ENCODE results near the gene NAA50. TPM values are rescaled to one million over a fixed set of nuclear protein-coding genes. Genes with fewer than 3 reads are reported as not detected.

The NAA50 gene
- total RNA-seq, 1 donor from 2014 or later: 90.1 TPM

DNA sequence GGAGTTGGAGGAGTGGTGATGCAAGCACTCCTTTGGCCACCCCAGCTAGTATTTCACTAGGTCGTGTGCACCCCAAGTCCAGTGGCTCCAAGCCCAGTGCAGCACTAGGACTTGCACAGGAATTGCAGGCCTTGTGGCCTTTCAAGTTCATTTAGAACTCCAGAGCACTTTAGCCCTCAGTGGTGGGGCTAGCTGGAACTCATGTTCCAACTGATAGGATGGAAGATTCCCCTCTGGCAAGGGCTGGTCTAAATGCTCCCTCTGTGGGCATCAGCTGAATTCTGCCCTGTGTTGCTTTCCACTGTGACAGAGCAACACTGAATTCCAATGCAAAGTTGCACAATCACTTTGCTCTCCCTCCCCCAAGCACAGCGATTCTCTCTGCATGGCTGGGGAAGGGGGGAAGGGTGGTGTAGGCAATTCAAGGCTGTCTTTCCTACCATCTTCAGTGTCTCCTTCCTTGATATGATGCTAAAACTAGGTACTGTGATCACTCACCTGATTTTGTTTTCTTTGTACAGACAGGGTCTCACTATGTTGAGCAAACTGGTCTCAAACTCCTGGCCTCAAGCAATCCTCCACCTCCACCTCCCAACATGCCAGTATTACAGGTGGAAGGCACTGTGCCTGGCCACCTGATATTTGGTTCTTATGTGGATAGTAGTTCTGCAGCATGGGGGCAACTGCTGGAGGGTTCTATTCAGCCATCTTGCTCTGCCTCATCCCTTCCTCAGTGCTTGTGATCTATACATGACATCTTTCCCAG, 59.9 kb downstream of the NAA50 start:
- H3K27me3 ChIP-seq: no peaks in the 10 kb centered on the region
- no peak for DNase-seq (ENCODE audit: extremely low spot score in 2 of 2)
- H3K9me3 ChIP-seq: no peaks in the 10 kb centered on the region
- intact Hi-C loops (cut with DNase I): no loop called here
- no peaks in the 10 kb centered on the region for H3K4me1 ChIP-seq
- H3K27ac ChIP-seq: peak overlapping the region; percentile 61
- no peak overlapping the region for H3K4me3 ChIP-seq
- no peaks in the 10 kb centered on the region for H3K36me3 ChIP-seq
- no peak for TF ChIP-seq POLR2AphosphoS5 (IDR thresholded peaks at IDR 0.05; ENCODE audit: insufficient read depth in 1 of 2, low read depth in 1 of 2)
- no peak for TF ChIP-seq POLR2A (IDR thresholded peaks at IDR 0.05)
- TF ChIP-seq, protein P1, sequence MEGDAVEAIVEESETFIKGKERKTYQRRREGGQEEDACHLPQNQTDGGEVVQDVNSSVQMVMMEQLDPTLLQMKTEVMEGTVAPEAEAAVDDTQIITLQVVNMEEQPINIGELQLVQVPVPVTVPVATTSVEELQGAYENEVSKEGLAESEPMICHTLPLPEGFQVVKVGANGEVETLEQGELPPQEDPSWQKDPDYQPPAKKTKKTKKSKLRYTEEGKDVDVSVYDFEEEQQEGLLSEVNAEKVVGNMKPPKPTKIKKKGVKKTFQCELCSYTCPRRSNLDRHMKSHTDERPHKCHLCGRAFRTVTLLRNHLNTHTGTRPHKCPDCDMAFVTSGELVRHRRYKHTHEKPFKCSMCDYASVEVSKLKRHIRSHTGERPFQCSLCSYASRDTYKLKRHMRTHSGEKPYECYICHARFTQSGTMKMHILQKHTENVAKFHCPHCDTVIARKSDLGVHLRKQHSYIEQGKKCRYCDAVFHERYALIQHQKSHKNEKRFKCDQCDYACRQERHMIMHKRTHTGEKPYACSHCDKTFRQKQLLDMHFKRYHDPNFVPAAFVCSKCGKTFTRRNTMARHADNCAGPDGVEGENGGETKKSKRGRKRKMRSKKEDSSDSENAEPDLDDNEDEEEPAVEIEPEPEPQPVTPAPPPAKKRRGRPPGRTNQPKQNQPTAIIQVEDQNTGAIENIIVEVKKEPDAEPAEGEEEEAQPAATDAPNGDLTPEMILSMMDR (IDR thresholded peaks at IDR 0.05): no peak

DNA sequence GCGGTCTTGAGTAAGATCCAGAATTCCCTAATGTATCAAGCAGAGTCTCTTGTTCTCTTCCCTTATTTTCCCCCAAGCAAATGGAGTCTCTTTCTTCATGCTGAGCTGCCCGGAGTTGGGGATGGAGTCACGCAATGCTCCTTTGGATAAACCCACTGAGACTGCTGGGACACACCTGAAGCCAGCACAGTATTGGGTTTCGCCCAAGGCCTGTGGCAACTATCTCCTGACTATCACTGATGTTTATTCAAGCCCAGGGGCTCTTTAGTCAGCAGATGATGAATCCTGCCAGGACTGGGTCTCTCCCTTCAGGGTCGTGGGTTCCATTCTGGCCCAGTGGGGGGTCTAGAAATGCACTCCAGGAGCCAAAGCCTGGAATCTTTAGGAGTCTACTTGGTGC, 60.9 kb downstream of the NAA50 start:
- Histone ChIP-seq H3K4me1 (no peaks in the 10 kb centered on the region), H3K27ac (peak overlapping the region; percentile 61), H3K36me3 (no peaks in the 10 kb centered on the region), H3K4me3 (no peak overlapping the region), H3K27me3 (no peaks in the 10 kb centered on the region), H3K9me3 (no peaks in the 10 kb centered on the region)
- no peak for DNase-seq (ENCODE audit: extremely low spot score in 2 of 2)
- TF ChIP-seq POLR2A (IDR thresholded peaks at IDR 0.05) (no peak), POLR2AphosphoS5 (IDR thresholded peaks at IDR 0.05; ENCODE audit: insufficient read depth in 1 of 2, low read depth in 1 of 2) (no peak)
- TF ChIP-seq, protein P1 (IDR thresholded peaks at IDR 0.05): no peak
- intact Hi-C loops (cut with DNase I): no loop called here

DNA sequence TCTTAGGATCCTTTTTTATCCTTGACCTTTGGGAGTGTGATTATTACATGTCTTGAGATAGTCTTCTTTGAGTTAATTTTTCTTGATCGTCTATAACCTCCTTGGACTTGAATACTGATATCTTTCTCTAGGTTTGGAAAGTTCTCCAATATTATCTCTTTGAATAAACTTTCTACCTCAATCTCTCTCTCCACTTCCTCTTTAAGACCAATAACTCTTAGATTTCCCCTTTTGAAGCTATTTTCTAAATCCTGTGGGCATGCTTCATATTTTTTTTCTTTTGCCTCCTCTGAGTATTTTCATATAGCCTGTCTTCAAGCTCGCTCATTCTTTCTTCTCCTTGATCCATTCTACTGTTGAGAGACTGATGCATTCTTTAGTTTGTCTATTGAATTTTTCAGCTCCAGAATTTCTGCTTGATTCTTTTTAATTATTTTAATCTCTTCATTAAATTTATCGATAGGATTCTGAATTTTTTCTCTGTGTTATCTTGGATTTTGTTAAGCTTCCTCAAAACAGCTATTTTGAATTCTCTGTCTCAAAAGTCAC, 61.7 kb downstream of the NAA50 start:
- H3K27ac ChIP-seq: no peak overlapping the region
- DNase-seq (ENCODE audit: extremely low spot score in 2 of 2): no peak
- H3K4me3 ChIP-seq: no peak overlapping the region
- TF ChIP-seq POLR2AphosphoS5 (IDR thresholded peaks at IDR 0.05; ENCODE audit: insufficient read depth in 1 of 2, low read depth in 1 of 2) (no peak), POLR2A (IDR thresholded peaks at IDR 0.05) (no peak)
- TF ChIP-seq, protein P1 (IDR thresholded peaks at IDR 0.05): no peak
- no peaks in the 10 kb centered on the region for H3K9me3 ChIP-seq
- H3K4me1 ChIP-seq: no peaks in the 10 kb centered on the region
- intact Hi-C loops (cut with DNase I): no loop called here
- no peaks in the 10 kb centered on the region for H3K36me3 ChIP-seq
- H3K27me3 ChIP-seq: no peaks in the 10 kb centered on the region

DNA sequence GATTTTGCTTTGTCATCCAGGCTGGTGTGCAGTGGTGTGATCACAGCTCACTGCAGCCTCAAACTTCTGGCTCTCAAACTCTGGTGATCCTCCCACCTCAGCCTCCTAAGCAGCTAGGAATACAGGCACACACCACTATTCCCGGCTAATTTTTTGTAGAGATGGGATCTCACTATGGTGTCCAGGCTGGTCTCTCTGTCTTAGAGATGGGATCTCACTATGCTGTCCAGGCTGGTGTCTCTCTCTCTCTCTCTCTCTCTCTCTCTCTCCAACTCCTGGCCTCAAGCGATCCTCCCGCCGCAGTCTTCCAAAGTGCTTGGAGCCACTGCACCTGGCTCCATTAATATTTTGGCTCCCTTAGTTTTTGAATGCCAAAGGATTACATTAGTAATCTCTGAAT, 67.3 kb downstream of the NAA50 start:
- H3K27ac ChIP-seq: no peak overlapping the region
- no peak for DNase-seq (ENCODE audit: extremely low spot score in 2 of 2)
- H3K9me3 ChIP-seq: no peaks in the 10 kb centered on the region
- H3K4me3 ChIP-seq: no peak overlapping the region
- intact Hi-C loops (cut with DNase I): no loop called here
- no peaks in the 10 kb centered on the region for H3K4me1 ChIP-seq
- TF ChIP-seq, protein P1 (IDR thresholded peaks at IDR 0.05): no peak
- TF ChIP-seq POLR2A (IDR thresholded peaks at IDR 0.05): no peak
- TF ChIP-seq POLR2AphosphoS5 (IDR thresholded peaks at IDR 0.05; ENCODE audit: insufficient read depth in 1 of 2, low read depth in 1 of 2): no peak
- no peaks in the 10 kb centered on the region for H3K27me3 ChIP-seq
- peaks cover 0 to 15% of the 10 kb centered on the region in 2 donors for H3K36me3 ChIP-seq

DNA sequence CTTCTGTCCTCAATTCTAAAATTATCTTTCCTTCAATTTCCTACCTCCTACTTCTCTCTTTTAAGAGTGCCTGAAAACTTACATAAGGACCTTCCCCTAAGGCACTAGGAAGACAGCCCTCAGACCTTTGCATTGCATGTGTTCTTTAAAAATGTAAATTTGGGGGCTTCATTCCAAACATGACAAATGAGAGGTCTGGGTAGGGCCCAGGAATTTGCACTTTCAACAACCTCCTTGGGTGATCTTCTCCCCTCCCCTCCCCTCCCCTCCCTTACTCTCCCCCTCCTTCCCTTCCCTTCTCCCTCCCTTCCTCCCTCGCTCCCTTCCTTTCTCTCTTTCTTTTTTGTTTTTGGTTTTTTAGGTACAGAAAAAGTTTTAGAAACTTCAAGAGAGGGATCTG, 68.3 kb downstream of the NAA50 start:
- H3K4me3 ChIP-seq: no peak overlapping the region
- no peaks in the 10 kb centered on the region for H3K4me1 ChIP-seq
- peaks cover 0 to 21% of the 10 kb centered on the region in 2 donors for H3K36me3 ChIP-seq
- intact Hi-C loops (cut with DNase I): no loop called here
- H3K9me3 ChIP-seq: no peaks in the 10 kb centered on the region
- H3K27ac ChIP-seq: no peak overlapping the region
- no peaks in the 10 kb centered on the region for H3K27me3 ChIP-seq
- DNase-seq (ENCODE audit: extremely low spot score in 2 of 2): no peak
- TF ChIP-seq, protein P1 (IDR thresholded peaks at IDR 0.05): no peak
- no peak for TF ChIP-seq POLR2A (IDR thresholded peaks at IDR 0.05)
- no peak for TF ChIP-seq POLR2AphosphoS5 (IDR thresholded peaks at IDR 0.05; ENCODE audit: insufficient read depth in 1 of 2, low read depth in 1 of 2)

Measured in vagina (tissue), 2 donors.